ENCODE data around the gene CBARP. TPM values are rescaled to one million over a fixed set of nuclear protein-coding genes. Genes with fewer than 3 reads are reported as not detected.

Gene CBARP
- total and polyA plus RNA-seq, 9 of the 15 experiments (the other 6 are each of a cell fraction or from before 2014, with no cell fraction given), result 0.03 to 8.9 (median 1.2) TPM; not detected in 1

GRCh38 chr19:1270854-1271527, 33.2 kb upstream of the CBARP start (continued):
- no peak for TF ChIP-seq PKNOX1 (IDR thresholded peaks at IDR 0.05)
- TF ChIP-seq HNRNPLL (IDR thresholded peaks at IDR 0.05; ENCODE audit: low read depth, low read length, poor library complexity, severe bottlenecking), result no peak
- peak; percentile 54 for TF ChIP-seq POLR2G (IDR thresholded peaks at IDR 0.05; ENCODE audit: low read depth, low read length)
- no peak for TF ChIP-seq MXI1 (IDR thresholded peaks at IDR 0.05; ENCODE audit: low read depth, low read length)
- no peak for TF ChIP-seq CCNT2 (IDR thresholded peaks at IDR 0.05; ENCODE audit: borderline replicate concordance, extremely low read depth, insufficient read length, low read depth, low read length)
- TF ChIP-seq CBFB (CRISPR knock-in tag; IDR thresholded peaks at IDR 0.05), result no peak
- TF ChIP-seq SRSF9 (IDR thresholded peaks at IDR 0.05; ENCODE audit: borderline replicate concordance, low read depth, low read length), result no peak
- TF ChIP-seq HDGF (IDR thresholded peaks at IDR 0.05), result 0 out of 2 replicates have a peak, but pooled peaks have one; percentile 25
- no peak for TF ChIP-seq FOS (IDR thresholded peaks at IDR 0.05; ENCODE audit: extremely low read depth, insufficient read length)
- no peak for TF ChIP-seq TRIM24 (IDR thresholded peaks at IDR 0.05)
- TF ChIP-seq SMARCA5 (IDR thresholded peaks at IDR 0.05), result no peak
- TF ChIP-seq SUPT5H (IDR thresholded peaks at IDR 0.05), result peak; percentile 51; the same call in 1 of the 2 replicates
- no peak for TF ChIP-seq GABPB2 (CRISPR knock-in tag; conservative IDR thresholded peaks at IDR 0.05)
- TF ChIP-seq ILK (tag; IDR thresholded peaks at IDR 0.05; ENCODE audit: borderline replicate concordance, low read depth), result no peak
- no peak for TF ChIP-seq FOXP1 (CRISPR knock-in tag; IDR thresholded peaks at IDR 0.05)

Data from K562 (cell line).